ENCODE data around the gene PTPRO.

PTPRO gene

GRCh38 chr12:15446807-15447206 lies 124.5 kb downstream of the PTPRO start:
- DNase-seq (ENCODE audit: low read depth), result no peak

GRCh38 chr12:15453613-15454012 lies 131.3 kb downstream of the PTPRO start:
- no peak for DNase-seq (ENCODE audit: low read depth)

GRCh38 chr12:15458008-15458407 lies 135.7 kb downstream of the PTPRO start:
- no peak for DNase-seq (ENCODE audit: low read depth)

GRCh38 chr12:15468911-15469310 lies 146.6 kb downstream of the PTPRO start:
- no peak for DNase-seq (ENCODE audit: low read depth)

- DNase-seq (ENCODE audit: low read depth), result no peak
Observed at GRCh38 chr12:15469356-15469755, 147.0 kb downstream of the PTPRO start.

GRCh38 chr12:15472036-15472435 lies 149.7 kb downstream of the PTPRO start:
- no peak for DNase-seq (ENCODE audit: low read depth)

- DNase-seq (ENCODE audit: low read depth), result no peak
Observed at GRCh38 chr12:15474766-15475165, 152.5 kb downstream of the PTPRO start.

- DNase-seq (ENCODE audit: low read depth), result no peak
Observed at GRCh38 chr12:15477761-15478160, 155.5 kb downstream of the PTPRO start.

GRCh38 chr12:15481846-15482245 lies 159.5 kb downstream of the PTPRO start:
- DNase-seq (ENCODE audit: low read depth), result no peak

- no peak for DNase-seq (ENCODE audit: low read depth)
Observed at GRCh38 chr12:15485466-15485865, 163.2 kb downstream of the PTPRO start.

GRCh38 chr12:15486859-15487258 lies 164.6 kb downstream of the PTPRO start:
- DNase-seq (ENCODE audit: low read depth), result no peak

GRCh38 chr12:15488481-15488880 lies 166.2 kb downstream of the PTPRO start:
- no peak for DNase-seq (ENCODE audit: low read depth)

GRCh38 chr12:15494329-15495046 lies 172.2 kb downstream of the PTPRO start:
- no peak for DNase-seq (ENCODE audit: low read depth)

GRCh38 chr12:15495746-15496145 lies 173.4 kb downstream of the PTPRO start:
- no peak for DNase-seq (ENCODE audit: low read depth)

GRCh38 chr12:15496738-15497137 lies 174.4 kb downstream of the PTPRO start:
- DNase-seq (ENCODE audit: low read depth), result no peak

- no peak for DNase-seq (ENCODE audit: low read depth)
Observed at GRCh38 chr12:15497671-15498292, 175.5 kb downstream of the PTPRO start.

GRCh38 chr12:15502211-15502610 lies 179.9 kb downstream of the PTPRO start:
- no peak for DNase-seq (ENCODE audit: low read depth)

GRCh38 chr12:15505616-15506015 lies 183.3 kb downstream of the PTPRO start:
- DNase-seq (ENCODE audit: low read depth), result no peak

GRCh38 chr12:15515010-15515409 lies 192.7 kb downstream of the PTPRO start:
- DNase-seq (ENCODE audit: low read depth), result no peak

- DNase-seq (ENCODE audit: low read depth), result no peak
Observed at GRCh38 chr12:15520083-15520482, 197.8 kb downstream of the PTPRO start.

GRCh38 chr12:15520844-15521243 lies 198.5 kb downstream of the PTPRO start:
- no peak for DNase-seq (ENCODE audit: low read depth)

GRCh38 chr12:15522574-15523187 lies 200.4 kb downstream of the PTPRO start:
- DNase-seq (ENCODE audit: low read depth), result no peak

- no peak for DNase-seq (ENCODE audit: low read depth)
Observed at GRCh38 chr12:15525441-15525840, 203.1 kb downstream of the PTPRO start.
